H9 (cell line): ENCODE data around the gene DIS3L2. TPM values are rescaled to one million over a fixed set of nuclear protein-coding genes. Genes with fewer than 3 reads are reported as not detected.

Experiments used
- DNase-seq: peaks from one replicate; pipeline ENCODE4 v3.0.0-alpha.2; 2017
- H2AFZ ChIP-seq: one replicate; pipeline ENCODE4 v1.6.1; 2013; ENCODE audit warnings: mild to moderate bottlenecking, low read length, control low read depth, moderate library complexity
- H2AK5ac ChIP-seq: 2 replicates; pipeline ENCODE4 v1.6.1; 2013; ENCODE audit warnings: low read length, control low read depth, mixed read lengths; ENCODE audit not compliant: insufficient read length
- H2BK120ac ChIP-seq: one replicate; pipeline ENCODE4 v1.6.1; 2013; ENCODE audit warnings: low read depth, mild to moderate bottlenecking, low read length, control low read depth, inconsistent platforms; ENCODE audit not compliant: poor library complexity, severe bottlenecking
- H2BK12ac ChIP-seq: 2 replicates; pipeline ENCODE4 v1.6.1; 2013; ENCODE audit warnings: low read length, control low read depth, mixed read lengths, low read depth; ENCODE audit not compliant: insufficient read length
- H2BK15ac ChIP-seq: 2 replicates; pipeline ENCODE4 v1.6.1; 2013; ENCODE audit warnings: low read depth, low read length, control low read depth
- H2BK20ac ChIP-seq: one replicate; pipeline ENCODE4 v1.6.1; 2013; ENCODE audit warnings: low read depth, mild to moderate bottlenecking, low read length, control low read depth, inconsistent platforms; ENCODE audit not compliant: poor library complexity, severe bottlenecking
- H2BK5ac ChIP-seq: 2 replicates; pipeline ENCODE4 v1.6.1; 2013; ENCODE audit warnings: low read length, control low read depth, mixed read lengths; ENCODE audit not compliant: insufficient read length
- H3K14ac ChIP-seq: 2 replicates; pipeline ENCODE4 v1.6.1; 2013; ENCODE audit warnings: low read length, control low read depth; ENCODE audit not compliant: insufficient read depth
- H3K18ac ChIP-seq: 2 replicates; pipeline ENCODE4 v1.6.1; 2013; ENCODE audit warnings: low read depth, mild to moderate bottlenecking, mixed read lengths, low read length, control low read depth; ENCODE audit not compliant: insufficient read length
- H3K23ac ChIP-seq: 2 replicates; pipeline ENCODE4 v1.6.1; 2013; ENCODE audit warnings: low read length, control low read depth, mixed read lengths, low read depth; ENCODE audit not compliant: insufficient read length
- H3K23me2 ChIP-seq: 2 replicates; pipeline ENCODE4 v1.6.1; 2013; ENCODE audit warnings: low read depth, mild to moderate bottlenecking, mixed read lengths, low read length, control low read depth; ENCODE audit not compliant: insufficient read length, poor library complexity, severe bottlenecking
- H3K27ac ChIP-seq: 2 replicates; pipeline ENCODE4 v1.5.1; 2013; ENCODE audit warnings: low read length, control low read depth, mixed read lengths, low read depth; ENCODE audit not compliant: insufficient read length
- H3K27me3 ChIP-seq: 2 replicates; pipeline ENCODE4 v1.6.1; 2013; ENCODE audit warnings: low read length, control low read depth, inconsistent platforms; ENCODE audit not compliant: insufficient read depth
- H3K4ac ChIP-seq: 2 replicates; pipeline ENCODE4 v1.6.1; 2013; ENCODE audit warnings: low read depth, mild to moderate bottlenecking, control low read depth, inconsistent platforms, low read length, moderate library complexity
- H3K4me1 ChIP-seq: 2 replicates; pipeline ENCODE4 v1.6.1; 2013; ENCODE audit warnings: low read length, control low read depth, inconsistent platforms; ENCODE audit not compliant: insufficient read depth
- H3K4me2 ChIP-seq: 2 replicates; pipeline ENCODE4 v1.6.1; 2013; ENCODE audit warnings: low read length, control low read depth, mixed read lengths; ENCODE audit not compliant: insufficient read length, insufficient read depth
- H3K56ac ChIP-seq: 2 replicates; pipeline ENCODE4 v1.6.1; 2013; ENCODE audit warnings: low read depth, mild to moderate bottlenecking, mixed read lengths, low read length, control low read depth; ENCODE audit not compliant: insufficient read length
- H3K79me1 ChIP-seq: 2 replicates; pipeline ENCODE4 v1.6.1; 2013; ENCODE audit warnings: low read depth, mild to moderate bottlenecking, moderate library complexity, low read length, control low read depth, inconsistent platforms; ENCODE audit not compliant: insufficient read depth, poor library complexity, severe bottlenecking
- H3K79me2 ChIP-seq: 2 replicates; pipeline ENCODE4 v1.6.1; 2013; ENCODE audit warnings: low read length, control low read depth, inconsistent platforms; ENCODE audit not compliant: insufficient read depth
- H3K9ac ChIP-seq: 2 replicates; pipeline ENCODE4 v1.6.1; 2013; ENCODE audit warnings: low read length, control low read depth, mixed read lengths; ENCODE audit not compliant: insufficient read length; ENCODE audit errors: extremely low read depth
- H3K9me3 ChIP-seq: one replicate; pipeline ENCODE4 v1.6.1; 2013; ENCODE audit warnings: low read depth, low read length, inconsistent platforms; ENCODE audit not compliant: control insufficient read depth
- H3T11ph ChIP-seq: one replicate; pipeline ENCODE4 v1.6.1; 2013; ENCODE audit warnings: mild to moderate bottlenecking, low read length, control low read depth, inconsistent platforms
- H4K20me1 ChIP-seq: one replicate; pipeline ENCODE4 v1.6.1; 2013; ENCODE audit not compliant: control insufficient read depth, insufficient read length, insufficient read depth
- H4K5ac ChIP-seq: 2 replicates; pipeline ENCODE4 v1.6.1; 2013; ENCODE audit warnings: low read depth, mild to moderate bottlenecking, mixed read lengths, low read length, control low read depth; ENCODE audit not compliant: insufficient read length
- H4K8ac ChIP-seq: replicated peaks from 2 replicates; pipeline ENCODE4 v1.6.1; 2013; ENCODE audit warnings: low read length, control low read depth, mixed read lengths, low read depth; ENCODE audit not compliant: insufficient read length
- H4K91ac ChIP-seq: 2 replicates; pipeline ENCODE4 v1.6.1; 2013; ENCODE audit warnings: low read depth, mild to moderate bottlenecking, moderate library complexity, mixed read lengths, low read length, control low read depth; ENCODE audit not compliant: insufficient read length
- H3K27ac Mint-ChIP-seq, 3 experiments: 2 replicates in 2 of 3; 3 replicates in 1 of 3; pipeline ENCODE4 v1.8.0; 2020 to 2021; ENCODE audit warnings: mixed read lengths in 3 of 3, mild to moderate bottlenecking in 1 of 3, moderate library complexity in 1 of 3
- H3K27me3 Mint-ChIP-seq: 2 replicates; pipeline ENCODE4 v1.8.0; 2021; ENCODE audit warnings: low read depth, mild to moderate bottlenecking, moderate library complexity, mixed read lengths
- H3K36me3 Mint-ChIP-seq, 3 experiments: 2 replicates in 2 of 3; 3 replicates in 1 of 3; pipeline ENCODE4 v1.8.0; 2020 to 2021; ENCODE audit warnings: low read depth in 3 of 3, mixed read lengths in 3 of 3; ENCODE audit not compliant: insufficient read depth in 1 of 3
- H3K4me1 Mint-ChIP-seq, 2 experiments: 2 replicates each; pipeline ENCODE4 v1.8.0; 2020; ENCODE audit warnings: mixed read lengths in 2 of 2
- H3K4me3 Mint-ChIP-seq, 2 experiments: 2 replicates in 1 of 2; 3 replicates in 1 of 2; pipeline ENCODE4 v1.8.0; 2020 to 2021; ENCODE audit warnings: mild to moderate bottlenecking in 2 of 2, mixed read lengths in 2 of 2, moderate library complexity in 1 of 2
- H3K9me3 Mint-ChIP-seq, 2 experiments: 2 replicates in 1 of 2; 3 replicates in 1 of 2; pipeline ENCODE4 v1.8.0; 2020; ENCODE audit warnings: mild to moderate bottlenecking in 2 of 2, mixed read lengths in 2 of 2, moderate library complexity in 1 of 2
- WGBS: extraction: QIAGEN DNeasy Blood & Tissue Kit; methylation state at CpG from one replicate; pipeline ENCODE4 v1.1.7; 2013; ENCODE audit warnings: missing lambda C conversion rate, low lambda C conversion rate, mixed read lengths; ENCODE audit not compliant: insufficient read length; ENCODE audit errors: extremely low coverage; 5-methylcytosine and 5-hydroxymethylcytosine counted together
- total RNA-seq: library from RNA; stranded (reverse); gene quantifications from 2 replicates; pipeline ENCODE4 v1.2.1, GENCODE V29; 2021
- TF ChIP-seq, protein P1 (sequence below): fragments of 200-600 bp; sonication (generic); conservative IDR thresholded peaks from 3 replicates; pipeline ENCODE4 v1.8.0; 2021; ENCODE audit warnings: antibody characterized with exemption, mild to moderate bottlenecking

Gene DIS3L2
- total RNA-seq, 1 experiment from 2014 or later = 28.1 TPM

DNA sequence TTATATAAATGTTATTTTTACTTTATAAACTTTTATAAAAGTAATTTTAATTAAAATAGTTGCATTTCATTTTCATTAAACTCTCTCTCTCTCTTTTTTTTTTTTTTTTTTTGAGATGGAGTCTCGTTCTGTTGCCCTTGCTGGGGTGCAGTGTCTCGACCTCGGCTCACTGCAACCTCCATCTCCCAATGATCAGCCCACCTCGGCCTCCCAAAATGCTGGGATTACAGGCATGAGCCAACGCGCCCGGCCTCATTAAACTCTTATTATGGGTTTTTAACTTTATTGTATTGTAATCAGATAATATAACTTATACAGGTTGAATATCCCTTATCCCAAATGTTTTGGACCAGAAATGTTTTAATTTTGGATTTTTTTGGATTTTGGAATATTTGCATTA is 24.5 kb upstream of the DIS3L2 start:
- Histone ChIP-seq H2BK120ac (no peak overlapping the region), H2BK12ac (no peak overlapping the region), H3K9ac (no peak overlapping the region), H2BK5ac (no peak overlapping the region), H3K23ac (no peak overlapping the region), H3K23me2 (no peaks in the 10 kb centered on the region), H3K18ac (no peak overlapping the region), H4K8ac (no peak overlapping the region), H2AK5ac (no peak overlapping the region), H3K14ac (no peak overlapping the region), H3K79me1 (no peaks in the 10 kb centered on the region), H3K4ac (no peak overlapping the region), H3K27me3 (no peaks in the 10 kb centered on the region), H4K20me1 (no peaks in the 10 kb centered on the region), H3K4me1 (no peaks in the 10 kb centered on the region), H3K79me2 (no peaks in the 10 kb centered on the region), H4K5ac (no peak overlapping the region), H3K56ac (no peak overlapping the region), H2BK20ac (no peak overlapping the region), H2BK15ac (no peak overlapping the region), H3K9me3 (no peaks in the 10 kb centered on the region), H2AFZ (no peak overlapping the region), H3T11ph (no peak overlapping the region), H3K27ac (no peak overlapping the region), H4K91ac (no peak overlapping the region), H3K4me2 (no peak overlapping the region)
- TF ChIP-seq, protein P1, sequence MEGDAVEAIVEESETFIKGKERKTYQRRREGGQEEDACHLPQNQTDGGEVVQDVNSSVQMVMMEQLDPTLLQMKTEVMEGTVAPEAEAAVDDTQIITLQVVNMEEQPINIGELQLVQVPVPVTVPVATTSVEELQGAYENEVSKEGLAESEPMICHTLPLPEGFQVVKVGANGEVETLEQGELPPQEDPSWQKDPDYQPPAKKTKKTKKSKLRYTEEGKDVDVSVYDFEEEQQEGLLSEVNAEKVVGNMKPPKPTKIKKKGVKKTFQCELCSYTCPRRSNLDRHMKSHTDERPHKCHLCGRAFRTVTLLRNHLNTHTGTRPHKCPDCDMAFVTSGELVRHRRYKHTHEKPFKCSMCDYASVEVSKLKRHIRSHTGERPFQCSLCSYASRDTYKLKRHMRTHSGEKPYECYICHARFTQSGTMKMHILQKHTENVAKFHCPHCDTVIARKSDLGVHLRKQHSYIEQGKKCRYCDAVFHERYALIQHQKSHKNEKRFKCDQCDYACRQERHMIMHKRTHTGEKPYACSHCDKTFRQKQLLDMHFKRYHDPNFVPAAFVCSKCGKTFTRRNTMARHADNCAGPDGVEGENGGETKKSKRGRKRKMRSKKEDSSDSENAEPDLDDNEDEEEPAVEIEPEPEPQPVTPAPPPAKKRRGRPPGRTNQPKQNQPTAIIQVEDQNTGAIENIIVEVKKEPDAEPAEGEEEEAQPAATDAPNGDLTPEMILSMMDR = no peak
- no peaks in the 10 kb centered on the region for H3K4me1 Mint-ChIP-seq
- H3K4me3 Mint-ChIP-seq = no peak overlapping the region
- no peak overlapping the region for H3K27ac Mint-ChIP-seq
- no peaks in the 10 kb centered on the region for H3K9me3 Mint-ChIP-seq
- no CpG with 5 or more reads among the region's 7 CpGs for WGBS
- no peak for DNase-seq
- H3K27me3 Mint-ChIP-seq = peaks cover 5% of the 10 kb centered on the region
- H3K36me3 Mint-ChIP-seq = no peaks in the 10 kb centered on the region
